Suppressor macrophage (primary cell): ENCODE results near the gene THSD7A.
A peak's percentile ranks its signal among the peaks of the same experiment; 100 is the strongest.
"Not testable (repeated sequence)": the region's sequence is repeated elsewhere in the genome, so short reads cannot be mapped to it uniquely, and the experiment has no call there.

Source experiments
- DNase-seq, 4 experiments: peaks; one replicate each; pipeline ENCODE4 v3.0.0-alpha.2; 2020 to 2022

Gene THSD7A

DNA sequence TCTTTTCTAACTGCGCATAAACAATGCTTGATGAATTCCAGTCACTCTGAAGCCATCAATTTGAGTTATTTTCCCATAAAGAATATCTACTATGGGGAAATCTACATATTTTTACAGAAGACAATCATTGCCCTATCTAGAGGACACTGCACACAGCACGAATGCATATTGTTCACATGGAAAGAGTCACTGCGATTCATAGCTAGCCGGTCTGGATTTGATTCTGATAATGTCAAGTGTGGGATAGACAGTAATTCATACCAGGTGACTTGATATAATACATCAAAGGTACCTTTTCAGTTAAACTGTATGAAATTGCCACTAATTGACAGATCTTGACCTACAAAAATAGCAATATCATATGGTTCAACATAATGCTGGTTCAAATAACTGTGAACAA, 255.7 kb downstream of the THSD7A start:
- DNase-seq, result no peak

DNA sequence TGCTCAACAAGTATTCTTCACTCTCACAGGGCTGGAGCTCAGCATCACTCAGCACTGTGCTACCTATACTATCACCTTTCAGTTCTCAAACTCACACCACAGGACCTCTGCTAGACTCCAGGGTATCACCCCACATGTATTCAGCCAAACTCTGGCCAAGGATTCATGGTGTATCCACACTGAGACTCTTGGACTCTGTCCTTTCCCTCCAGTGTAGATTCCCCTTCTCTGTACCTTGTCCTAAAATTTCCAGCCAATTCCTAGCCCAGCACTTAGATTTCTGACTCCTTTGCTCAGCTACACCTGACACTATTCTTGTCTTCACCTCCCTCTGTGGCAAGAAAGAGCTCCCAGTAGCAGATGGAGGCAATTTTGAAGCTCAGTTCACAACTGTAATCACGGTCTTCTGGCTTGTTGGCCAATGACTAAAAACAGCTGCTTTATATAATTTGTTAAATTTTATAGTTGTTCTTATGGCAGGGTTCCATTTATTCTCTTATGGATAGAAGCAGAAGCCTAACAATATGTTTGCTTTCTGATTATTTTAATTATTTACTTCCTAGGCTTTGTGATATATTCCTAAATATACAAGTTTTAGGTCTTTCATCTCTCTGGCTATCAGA, 258.8 kb downstream of the THSD7A start:
- no peak for DNase-seq

DNA sequence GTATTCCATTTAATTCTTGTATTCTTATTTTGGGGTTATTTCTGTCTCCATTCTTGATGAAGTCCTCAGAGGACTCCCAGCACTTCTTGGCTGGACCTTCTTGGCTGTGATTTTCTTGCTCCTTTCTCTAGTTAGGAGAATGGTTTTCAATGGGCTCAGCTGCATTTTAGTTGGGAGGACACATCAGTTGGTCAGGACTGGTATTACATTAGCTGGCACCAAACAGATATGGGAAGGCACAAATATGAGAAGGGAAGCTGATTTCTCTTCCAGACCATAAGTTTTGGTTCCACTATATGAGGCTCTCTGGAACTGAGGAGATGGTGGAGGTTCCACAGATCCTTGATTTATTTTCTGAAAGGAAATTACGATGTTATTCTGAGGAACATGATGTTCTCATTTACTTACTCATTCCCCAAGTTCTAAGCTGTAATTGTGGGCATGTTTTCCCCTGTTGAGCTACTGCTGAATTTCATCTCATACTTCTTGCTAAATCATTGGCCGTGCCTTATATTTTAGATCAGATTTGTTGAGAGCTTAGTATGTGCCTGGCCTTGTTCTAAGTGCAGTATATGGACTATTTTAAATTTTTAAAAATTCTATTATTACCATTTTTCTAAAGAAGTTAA, 261.0 kb downstream of the THSD7A start:
- no peak for DNase-seq

DNA sequence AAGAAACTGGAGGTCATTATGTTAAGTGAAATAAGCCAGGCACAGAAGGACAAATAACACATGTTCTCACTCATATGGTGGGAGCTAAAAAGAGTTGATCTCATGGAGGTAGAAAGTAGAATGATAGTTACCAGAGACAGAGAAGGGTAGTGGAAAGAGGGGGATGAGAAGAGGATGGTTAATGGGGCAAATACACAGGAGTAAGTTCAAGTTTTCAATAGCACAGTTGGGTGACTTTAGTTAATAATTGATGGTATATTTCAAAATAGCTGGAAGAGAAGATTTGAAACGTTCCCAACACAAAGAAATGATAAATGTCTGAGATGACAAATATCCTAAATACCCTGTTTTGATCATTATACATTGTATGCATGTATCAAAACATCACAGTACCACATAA, 261.8 kb downstream of the THSD7A start:
- no peak for DNase-seq

DNA sequence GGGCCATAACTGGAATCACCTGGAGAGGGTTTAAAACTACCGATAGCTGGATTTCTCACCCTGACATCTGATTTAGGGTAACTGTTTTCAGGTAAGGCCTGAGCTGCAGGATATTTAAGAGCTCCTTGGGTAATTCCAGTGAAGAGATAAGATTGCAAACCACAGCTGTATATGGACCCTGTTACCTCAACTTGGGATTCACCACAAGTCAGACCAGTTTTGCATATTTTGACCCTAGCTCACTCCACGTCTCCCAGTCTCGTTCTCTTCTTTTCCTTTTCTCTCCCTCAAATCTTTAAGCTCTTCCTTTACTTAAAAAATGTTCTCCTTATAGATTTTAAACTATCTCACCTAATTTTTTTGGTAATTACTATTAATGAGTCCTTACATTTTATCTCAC, 264.4 kb downstream of the THSD7A start:
- DNase-seq, result no peak

DNA sequence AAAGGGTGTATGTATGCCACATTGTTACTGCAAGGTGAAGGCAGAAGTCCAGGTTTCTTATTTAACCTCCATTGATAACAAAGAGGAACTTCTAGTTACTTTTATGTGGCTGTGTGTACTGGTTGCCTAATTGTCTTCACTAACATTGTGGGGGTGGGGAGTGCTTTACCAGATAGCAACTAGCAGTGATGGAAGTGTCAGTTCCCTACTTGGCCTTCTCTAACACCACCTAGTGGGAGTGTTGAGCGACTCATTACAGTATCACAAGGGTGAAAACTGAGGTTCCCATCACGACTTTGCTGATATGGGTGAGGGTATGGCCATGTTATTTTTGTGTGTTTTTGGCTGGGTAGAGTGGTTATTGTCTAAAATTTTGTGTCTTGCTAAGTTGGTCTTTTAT, 274.4 kb downstream of the THSD7A start:
- DNase-seq, result peak; percentile 57 to 77 (median 70)

DNA sequence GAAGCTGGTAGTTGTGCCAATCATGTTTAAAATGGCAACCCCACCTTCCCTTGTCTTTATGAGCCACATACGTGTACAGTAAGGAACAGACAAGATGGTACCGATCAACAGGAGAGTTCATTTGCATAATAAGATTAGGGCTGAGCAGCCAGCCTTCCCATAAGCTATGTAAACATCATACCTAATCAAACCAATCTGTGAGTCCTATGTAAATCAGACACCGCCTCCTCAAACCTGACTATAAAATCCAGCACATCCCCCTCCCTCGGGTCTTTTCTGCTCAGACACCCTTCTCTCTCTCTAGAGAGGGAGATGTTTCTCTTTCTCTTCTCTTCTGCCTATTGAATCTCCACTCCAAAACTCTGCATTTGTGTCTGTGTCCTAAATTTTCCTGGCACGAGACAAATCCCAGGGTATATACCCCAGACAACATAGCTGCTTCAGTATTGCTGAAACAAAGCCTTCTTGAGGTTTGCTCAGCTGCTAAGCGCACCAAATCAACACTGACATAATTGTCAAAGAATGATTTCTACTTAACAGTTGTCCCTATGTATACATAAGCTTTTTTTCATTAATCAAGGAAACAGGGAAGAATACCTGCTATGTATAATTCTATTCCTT, 279.2 kb downstream of the THSD7A start:
- no peak for DNase-seq

DNA sequence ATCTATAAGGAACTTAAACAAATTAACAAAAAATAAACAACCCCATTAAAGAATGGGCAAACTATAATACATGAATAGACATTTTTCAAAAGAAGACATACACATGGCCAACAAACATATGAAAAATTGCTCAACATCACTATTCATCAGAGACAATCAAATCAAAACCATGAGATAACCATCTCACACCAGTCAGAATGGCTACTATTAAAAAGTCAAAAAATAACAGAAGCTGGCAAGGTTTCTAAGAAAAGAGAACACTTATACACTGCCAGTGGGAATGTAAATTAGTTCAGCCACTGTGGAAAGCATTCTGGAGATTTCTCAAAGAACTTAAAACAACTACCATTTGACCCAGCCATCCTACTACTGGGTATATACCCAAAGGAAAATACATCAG, 280.5 kb downstream of the THSD7A start:
- DNase-seq, result no peak

GRCh38 chr7:11548532-11548931, 283.5 kb downstream of the THSD7A start:
- DNase-seq, result no peak

DNA sequence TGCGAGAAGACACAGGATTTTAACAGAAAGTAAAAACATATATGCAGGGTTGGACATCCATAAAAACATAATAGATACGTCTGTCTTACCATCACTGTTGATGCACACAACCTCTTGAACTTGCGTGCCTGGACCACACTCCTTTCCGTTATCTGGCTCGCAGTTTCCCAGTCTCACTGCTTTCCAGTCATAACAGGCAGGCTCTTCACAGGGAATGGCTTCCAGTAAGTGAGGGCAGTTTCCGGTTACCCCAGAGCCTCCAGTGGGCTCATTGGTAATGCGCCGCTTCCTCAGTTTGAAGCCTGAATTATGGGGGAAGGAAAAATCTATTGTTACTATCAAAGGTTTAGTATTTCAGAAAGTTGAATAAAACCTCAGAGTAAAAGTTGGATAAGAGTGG, 290.7 kb downstream of the THSD7A start:
- no peak for DNase-seq

- peak; percentile 3 to 29 (median 15) for DNase-seq
Observed at GRCh38 chr7:11540271-11540761, 291.7 kb downstream of the THSD7A start.

GRCh38 chr7:11539853-11540252, 292.1 kb downstream of the THSD7A start:
- DNase-seq, result peak in 3 of 4 experiments; percentile 4 to 46 (median 45)

DNA sequence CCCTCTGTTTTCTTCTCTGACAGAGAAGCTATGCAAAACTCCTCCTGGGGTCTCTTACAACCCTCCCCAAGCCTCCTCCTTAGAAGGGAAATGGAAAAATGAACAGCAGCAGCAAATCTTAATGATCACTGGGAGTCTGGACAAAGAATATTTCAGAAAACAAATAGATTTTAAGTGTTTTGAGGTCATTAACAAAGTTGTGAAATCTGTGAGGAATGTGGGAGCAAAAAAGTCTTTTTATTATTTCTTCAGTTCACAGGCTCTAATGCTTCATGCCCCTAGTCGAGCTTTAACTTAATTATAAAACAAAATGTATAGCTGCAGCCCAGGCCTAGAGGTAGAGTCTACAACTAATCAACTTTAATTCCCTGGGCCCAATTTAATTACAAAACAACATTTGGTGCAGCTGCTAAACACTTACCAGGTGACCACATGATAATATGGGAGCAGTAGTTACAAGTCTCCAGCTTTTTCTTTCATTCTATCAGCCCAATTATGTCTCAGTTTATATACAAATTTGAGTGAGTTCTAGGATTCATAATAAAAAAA, 293.2 kb downstream of the THSD7A start:
- no peak for DNase-seq

DNA sequence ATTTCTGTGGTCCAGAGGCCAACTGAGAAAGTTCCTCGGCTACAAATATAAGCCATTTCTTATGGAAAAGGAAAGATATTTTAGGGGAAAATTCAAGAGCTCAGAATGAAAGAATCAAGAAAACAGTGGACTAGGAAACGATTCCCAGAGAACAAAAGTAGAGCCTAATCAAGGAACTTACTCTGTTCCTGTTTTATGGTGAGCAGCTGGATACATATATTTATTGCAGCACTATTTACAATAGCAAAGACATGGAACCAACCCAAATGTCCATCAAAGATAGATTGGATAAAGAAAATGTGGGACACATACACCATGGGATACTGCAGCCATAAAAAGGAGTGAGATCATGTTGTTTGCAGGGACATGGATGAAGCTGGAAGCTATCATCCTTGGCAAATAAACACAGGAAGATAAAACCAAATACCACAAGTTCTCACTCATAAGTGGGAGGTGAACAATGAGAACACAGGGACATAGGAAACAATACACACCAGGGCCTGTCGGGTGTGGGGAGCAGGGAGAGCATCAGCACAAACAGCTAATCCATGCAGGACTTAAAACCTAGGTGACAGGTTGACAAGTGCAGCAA, 298.7 kb downstream of the THSD7A start:
- no peak for DNase-seq

DNA sequence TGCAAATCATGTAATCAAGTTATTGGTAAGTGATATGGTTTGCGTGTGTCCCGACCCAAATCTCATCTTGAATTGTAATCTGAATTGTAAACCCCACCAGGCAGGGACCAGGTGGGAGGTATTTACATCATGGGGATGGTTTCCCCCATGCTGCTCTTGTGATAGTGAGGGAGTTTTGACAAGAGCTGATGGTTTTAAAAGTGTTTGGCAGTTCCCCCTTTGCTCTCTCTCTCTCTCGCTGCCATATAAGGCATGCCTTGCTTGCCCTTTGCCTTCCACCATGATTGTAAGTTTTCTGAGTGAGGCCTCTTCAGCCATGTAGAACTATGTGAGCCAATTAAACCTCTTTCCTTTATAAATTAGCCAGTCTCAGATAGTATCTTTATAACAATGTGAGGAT, 302.6 kb downstream of the THSD7A start:
- no peak for DNase-seq

GRCh38 chr7:11527707-11528106, 304.3 kb downstream of the THSD7A start:
- no peak for DNase-seq

- no peak for DNase-seq
Observed at GRCh38 chr7:11524476-11525397, 307.3 kb downstream of the THSD7A start.

- not testable (repeated sequence) for DNase-seq
Observed at GRCh38 chr7:11521964-11522499, 310.0 kb downstream of the THSD7A start.

GRCh38 chr7:11517853-11518252, 314.1 kb downstream of the THSD7A start:
- no peak for DNase-seq

- no peak for DNase-seq
Observed at GRCh38 chr7:11516328-11516727, 315.7 kb downstream of the THSD7A start.

- no peak for DNase-seq
Observed at GRCh38 chr7:11513460-11513859, 318.5 kb downstream of the THSD7A start.

GRCh38 chr7:11507929-11508328, 324.1 kb downstream of the THSD7A start:
- DNase-seq, result no peak
